Liver (tissue), 3 donors: ENCODE results near the gene PHB1.

Source experiments
- EGR1 ChIP-seq, 2 donors: IDR thresholded peaks; 2 replicates each; pipeline ENCODE4 v1.6.1; 2016 to 2018; ENCODE audit warnings: antibody characterized with exemption in 2 of 2, low read depth in 2 of 2
- GABPA ChIP-seq, 2 donors: IDR thresholded peaks in 1 of 2; conservative IDR thresholded peaks in 1 of 2; 2 replicates each; pipeline ENCODE4 v1.6.1; 2016; ENCODE audit warnings: antibody characterized with exemption in 2 of 2, mild to moderate bottlenecking in 1 of 2, moderate library complexity in 1 of 2
- HNF4A ChIP-seq, 2 donors: conservative IDR thresholded peaks; 2 replicates each; pipeline ENCODE4 v1.6.1; 2016; ENCODE audit warnings: antibody characterized with exemption in 2 of 2, mild to moderate bottlenecking in 2 of 2
- JUND ChIP-seq, 2 donors: IDR thresholded peaks; 2 replicates each; pipeline ENCODE4 v1.6.1; 2016; ENCODE audit warnings: antibody characterized with exemption in 2 of 2
- RAD21 ChIP-seq, 2 donors: IDR thresholded peaks; 2 replicates each; pipeline ENCODE4 v1.6.1; 2016; ENCODE audit warnings: antibody characterized with exemption in 2 of 2, mild to moderate bottlenecking in 2 of 2
- RXRA ChIP-seq, 2 donors: IDR thresholded peaks; 2 replicates each; pipeline ENCODE4 v1.6.1; 2017 to 2018; ENCODE audit warnings: antibody characterized with exemption in 2 of 2, mild to moderate bottlenecking in 1 of 2
- SP1 ChIP-seq: IDR thresholded peaks from 2 replicates; pipeline ENCODE4 v1.6.1; 2018; ENCODE audit warnings: antibody characterized with exemption, mild to moderate bottlenecking
- TAF1 ChIP-seq: conservative IDR thresholded peaks from 2 replicates; pipeline ENCODE4 v1.6.1; 2016; ENCODE audit warnings: antibody characterized with exemption, mild to moderate bottlenecking
- YY1 ChIP-seq: IDR thresholded peaks from 2 replicates; pipeline ENCODE4 v1.6.1; 2016; ENCODE audit warnings: antibody characterized with exemption, mild to moderate bottlenecking
- TF ChIP-seq, protein P1 (sequence below): IDR thresholded peaks from 2 replicates; pipeline ENCODE4 v1.6.1; 2016; ENCODE audit warnings: antibody characterized with exemption
- TF ChIP-seq, protein P2 (sequence below): fragments of 150-350 bp; IDR thresholded peaks from 2 replicates; pipeline ENCODE4 v1.5.1; 2017; ENCODE audit warnings: improper control_type of control experiment, low read depth, low read length; ENCODE audit not compliant: missing input control
- TF ChIP-seq, protein P3 (sequence below): IDR thresholded peaks from 2 replicates; pipeline ENCODE4 v1.6.1; 2016; ENCODE audit warnings: antibody characterized with exemption
- TF ChIP-seq, protein P4 (sequence below): IDR thresholded peaks from 2 replicates; pipeline ENCODE4 v1.6.1; 2016; ENCODE audit warnings: antibody characterized with exemption, mild to moderate bottlenecking
- TF ChIP-seq, protein P5 (sequence below): IDR thresholded peaks from 2 replicates; pipeline ENCODE4 v1.6.1; 2016; ENCODE audit warnings: antibody characterized with exemption
- donor health status: healthy.
- donor health status: healthy.

DNA sequence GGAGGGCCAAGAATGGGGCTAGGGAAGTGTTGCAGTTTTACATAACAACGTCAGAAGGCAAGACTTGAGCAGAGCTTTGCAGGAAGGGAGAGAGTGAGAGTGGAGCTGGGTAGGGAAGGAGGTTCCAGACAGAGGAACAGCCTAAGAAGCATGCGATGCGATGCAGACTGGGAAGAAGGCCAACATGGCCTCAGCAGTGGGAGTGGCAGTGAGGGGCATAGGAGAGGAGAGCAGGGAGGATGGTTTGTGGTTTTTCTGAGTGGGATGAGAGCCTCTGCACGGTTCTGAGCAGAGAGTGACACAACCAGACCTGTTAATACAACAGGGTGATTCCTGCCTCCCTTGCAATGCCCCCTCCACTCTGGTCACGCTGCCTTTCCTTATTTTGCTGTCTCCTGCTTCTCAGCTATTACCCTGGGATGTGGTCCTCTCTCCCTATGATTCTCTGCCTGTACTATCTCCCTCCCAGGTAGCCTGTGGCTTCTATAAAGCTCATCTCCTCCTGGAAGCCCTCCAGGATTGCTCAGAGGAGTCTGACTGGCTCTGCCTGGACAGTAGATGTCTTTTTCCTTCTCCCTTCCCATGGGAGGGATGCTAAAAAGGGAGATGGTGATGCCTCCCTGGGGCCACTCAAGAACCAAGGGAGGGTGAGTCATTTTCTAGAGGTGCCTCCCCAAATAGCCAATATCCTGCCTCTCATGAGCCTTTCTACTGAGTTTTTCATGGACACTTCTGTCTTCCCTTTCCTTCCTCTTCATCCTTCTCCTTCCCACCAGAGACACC is 41.7 kb upstream of the PHB1 start:
- TF ChIP-seq, protein P1, sequence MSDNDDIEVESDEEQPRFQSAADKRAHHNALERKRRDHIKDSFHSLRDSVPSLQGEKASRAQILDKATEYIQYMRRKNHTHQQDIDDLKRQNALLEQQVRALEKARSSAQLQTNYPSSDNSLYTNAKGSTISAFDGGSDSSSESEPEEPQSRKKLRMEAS: no peak
- TF ChIP-seq JUND (IDR thresholded peaks at IDR 0.05): no peak
- TF ChIP-seq, protein P2, sequence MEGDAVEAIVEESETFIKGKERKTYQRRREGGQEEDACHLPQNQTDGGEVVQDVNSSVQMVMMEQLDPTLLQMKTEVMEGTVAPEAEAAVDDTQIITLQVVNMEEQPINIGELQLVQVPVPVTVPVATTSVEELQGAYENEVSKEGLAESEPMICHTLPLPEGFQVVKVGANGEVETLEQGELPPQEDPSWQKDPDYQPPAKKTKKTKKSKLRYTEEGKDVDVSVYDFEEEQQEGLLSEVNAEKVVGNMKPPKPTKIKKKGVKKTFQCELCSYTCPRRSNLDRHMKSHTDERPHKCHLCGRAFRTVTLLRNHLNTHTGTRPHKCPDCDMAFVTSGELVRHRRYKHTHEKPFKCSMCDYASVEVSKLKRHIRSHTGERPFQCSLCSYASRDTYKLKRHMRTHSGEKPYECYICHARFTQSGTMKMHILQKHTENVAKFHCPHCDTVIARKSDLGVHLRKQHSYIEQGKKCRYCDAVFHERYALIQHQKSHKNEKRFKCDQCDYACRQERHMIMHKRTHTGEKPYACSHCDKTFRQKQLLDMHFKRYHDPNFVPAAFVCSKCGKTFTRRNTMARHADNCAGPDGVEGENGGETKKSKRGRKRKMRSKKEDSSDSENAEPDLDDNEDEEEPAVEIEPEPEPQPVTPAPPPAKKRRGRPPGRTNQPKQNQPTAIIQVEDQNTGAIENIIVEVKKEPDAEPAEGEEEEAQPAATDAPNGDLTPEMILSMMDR: no peak
- TF ChIP-seq HNF4A (conservative IDR thresholded peaks at IDR 0.05): no peak
- no peak for TF ChIP-seq YY1
- TF ChIP-seq TAF1: no peak
- no peak for TF ChIP-seq RAD21 (IDR thresholded peaks at IDR 0.05)
- no peak for TF ChIP-seq RXRA (IDR thresholded peaks at IDR 0.05)
- TF ChIP-seq, protein P3, sequence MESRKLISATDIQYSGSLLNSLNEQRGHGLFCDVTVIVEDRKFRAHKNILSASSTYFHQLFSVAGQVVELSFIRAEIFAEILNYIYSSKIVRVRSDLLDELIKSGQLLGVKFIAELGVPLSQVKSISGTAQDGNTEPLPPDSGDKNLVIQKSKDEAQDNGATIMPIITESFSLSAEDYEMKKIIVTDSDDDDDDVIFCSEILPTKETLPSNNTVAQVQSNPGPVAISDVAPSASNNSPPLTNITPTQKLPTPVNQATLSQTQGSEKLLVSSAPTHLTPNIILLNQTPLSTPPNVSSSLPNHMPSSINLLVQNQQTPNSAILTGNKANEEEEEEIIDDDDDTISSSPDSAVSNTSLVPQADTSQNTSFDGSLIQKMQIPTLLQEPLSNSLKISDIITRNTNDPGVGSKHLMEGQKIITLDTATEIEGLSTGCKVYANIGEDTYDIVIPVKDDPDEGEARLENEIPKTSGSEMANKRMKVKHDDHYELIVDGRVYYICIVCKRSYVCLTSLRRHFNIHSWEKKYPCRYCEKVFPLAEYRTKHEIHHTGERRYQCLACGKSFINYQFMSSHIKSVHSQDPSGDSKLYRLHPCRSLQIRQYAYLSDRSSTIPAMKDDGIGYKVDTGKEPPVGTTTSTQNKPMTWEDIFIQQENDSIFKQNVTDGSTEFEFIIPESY: no peak
- TF ChIP-seq, protein P4, sequence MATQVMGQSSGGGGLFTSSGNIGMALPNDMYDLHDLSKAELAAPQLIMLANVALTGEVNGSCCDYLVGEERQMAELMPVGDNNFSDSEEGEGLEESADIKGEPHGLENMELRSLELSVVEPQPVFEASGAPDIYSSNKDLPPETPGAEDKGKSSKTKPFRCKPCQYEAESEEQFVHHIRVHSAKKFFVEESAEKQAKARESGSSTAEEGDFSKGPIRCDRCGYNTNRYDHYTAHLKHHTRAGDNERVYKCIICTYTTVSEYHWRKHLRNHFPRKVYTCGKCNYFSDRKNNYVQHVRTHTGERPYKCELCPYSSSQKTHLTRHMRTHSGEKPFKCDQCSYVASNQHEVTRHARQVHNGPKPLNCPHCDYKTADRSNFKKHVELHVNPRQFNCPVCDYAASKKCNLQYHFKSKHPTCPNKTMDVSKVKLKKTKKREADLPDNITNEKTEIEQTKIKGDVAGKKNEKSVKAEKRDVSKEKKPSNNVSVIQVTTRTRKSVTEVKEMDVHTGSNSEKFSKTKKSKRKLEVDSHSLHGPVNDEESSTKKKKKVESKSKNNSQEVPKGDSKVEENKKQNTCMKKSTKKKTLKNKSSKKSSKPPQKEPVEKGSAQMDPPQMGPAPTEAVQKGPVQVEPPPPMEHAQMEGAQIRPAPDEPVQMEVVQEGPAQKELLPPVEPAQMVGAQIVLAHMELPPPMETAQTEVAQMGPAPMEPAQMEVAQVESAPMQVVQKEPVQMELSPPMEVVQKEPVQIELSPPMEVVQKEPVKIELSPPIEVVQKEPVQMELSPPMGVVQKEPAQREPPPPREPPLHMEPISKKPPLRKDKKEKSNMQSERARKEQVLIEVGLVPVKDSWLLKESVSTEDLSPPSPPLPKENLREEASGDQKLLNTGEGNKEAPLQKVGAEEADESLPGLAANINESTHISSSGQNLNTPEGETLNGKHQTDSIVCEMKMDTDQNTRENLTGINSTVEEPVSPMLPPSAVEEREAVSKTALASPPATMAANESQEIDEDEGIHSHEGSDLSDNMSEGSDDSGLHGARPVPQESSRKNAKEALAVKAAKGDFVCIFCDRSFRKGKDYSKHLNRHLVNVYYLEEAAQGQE: no peak
- TF ChIP-seq, protein P5, sequence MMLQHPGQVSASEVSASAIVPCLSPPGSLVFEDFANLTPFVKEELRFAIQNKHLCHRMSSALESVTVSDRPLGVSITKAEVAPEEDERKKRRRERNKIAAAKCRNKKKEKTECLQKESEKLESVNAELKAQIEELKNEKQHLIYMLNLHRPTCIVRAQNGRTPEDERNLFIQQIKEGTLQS: no peak
- no peak for TF ChIP-seq GABPA (IDR thresholded peaks at IDR 0.05 in 1 of 2, conservative IDR thresholded peaks at IDR 0.05 in 1 of 2)
- no peak for TF ChIP-seq SP1
- no peak for TF ChIP-seq EGR1 (IDR thresholded peaks at IDR 0.05; ENCODE audit: low read depth in 2 of 2)
